K562 (cell line): ENCODE measurements around the gene C1QBP. TPM values are rescaled to one million over a fixed set of nuclear protein-coding genes. Genes with fewer than 3 reads are reported as not detected.
A peak's percentile ranks its signal among the peaks of the same experiment; 100 is the strongest.

ENCODE experiments used
- ELF1 ChIP-seq: fragments of 200-800 bp; sonication (Bioruptor generic); IDR thresholded peaks from 2 replicates; pipeline ENCODE4 v1.6.1; 2016; ENCODE audit warnings: missing genetic modification characterization, missing compliant biosample characterization
- ETS1 ChIP-seq: conservative IDR thresholded peaks from 2 replicates; pipeline ENCODE4 v1.6.1; 2011; ENCODE audit warnings: low read depth, mild to moderate bottlenecking, low read length; ENCODE audit not compliant: control insufficient read depth
- HEY1 ChIP-seq: fragments of 250-450 bp; sonication (Bioruptor Pico); IDR thresholded peaks from 2 replicates; pipeline ENCODE4 v1.5.0; 2020; ENCODE audit warnings: mild to moderate bottlenecking, moderate library complexity, borderline replicate concordance
- MTA3 ChIP-seq: fragments of 450-650 bp; formaldehyde crosslinking; IDR thresholded peaks from 2 replicates; pipeline ENCODE4 v1.6.1; 2017; ENCODE audit warnings: mild to moderate bottlenecking, borderline replicate concordance
- NR2C1 ChIP-seq, 2 experiments: fragments of 450-650 bp; IDR thresholded peaks; 2 replicates each; pipeline ENCODE4 v1.6.1; 2017; ENCODE audit warnings: mild to moderate bottlenecking in 2 of 2, antibody characterized with exemption in 1 of 2, inconsistent platforms in 1 of 2, missing compliant biosample characterization in 1 of 2, missing genetic modification characterization in 1 of 2
- SAP30 ChIP-seq: fragments of 200-600 bp; sonication (generic); IDR thresholded peaks from 2 replicates; pipeline ENCODE4 v1.6.1; 2012; ENCODE audit warnings: borderline replicate concordance, low read depth, mild to moderate bottlenecking, moderate library complexity, low read length, control low read depth, inconsistent platforms; ENCODE audit not compliant: insufficient read depth, poor library complexity, severe bottlenecking
- SIN3A ChIP-seq, 2 experiments: fragments of 150-350 bp in 1 of 2; IDR thresholded peaks; 2 replicates each; pipeline ENCODE4 v1.6.1; 2011 to 2016; ENCODE audit warnings: borderline replicate concordance in 2 of 2, low read depth in 2 of 2, low read length in 2 of 2, mild to moderate bottlenecking in 2 of 2, moderate library complexity in 2 of 2; ENCODE audit not compliant: control insufficient read depth in 1 of 2
- SUPT5H ChIP-seq: fragments of 450-650 bp; IDR thresholded peaks from 2 replicates; pipeline ENCODE4 v1.6.1; 2016
- TEAD1 ChIP-seq, 2 experiments: fragments of 450-650 bp in 1 of 2; sonication (generic) in 1 of 2; formaldehyde crosslinking; IDR thresholded peaks; 2 replicates each; pipeline versions ENCODE4 v1.4.0 to v1.8.0; 2020 to 2022; ENCODE audit warnings: mild to moderate bottlenecking in 2 of 2, missing genetic modification reagents in 1 of 2
- VEZF1 ChIP-seq: fragments of 200-800 bp; sonication (Bioruptor generic); IDR thresholded peaks from 2 replicates; pipeline ENCODE4 v1.6.1; 2017; ENCODE audit warnings: missing genetic modification characterization, missing compliant biosample characterization
- ZFX ChIP-seq: sonication (generic); formaldehyde crosslinking; IDR thresholded peaks from 2 replicates; pipeline ENCODE4 v1.8.0; 2022; ENCODE audit warnings: mild to moderate bottlenecking, missing genetic modification reagents, moderate library complexity
- ZNF354B ChIP-seq: fragments of 250-450 bp; sonication (Bioruptor Pico); IDR thresholded peaks from 2 replicates; pipeline ENCODE4 v1.4.0; 2020
- ZNF512 ChIP-seq: IDR thresholded peaks from 2 replicates; pipeline ENCODE4 v1.6.1; 2016; ENCODE audit warnings: missing genetic modification characterization, missing compliant biosample characterization
- ZNF79 ChIP-seq: fragments of 250-450 bp; sonication (Bioruptor Pico); IDR thresholded peaks from 2 replicates; pipeline ENCODE4 v1.4.0; 2020; ENCODE audit warnings: low read depth, mild to moderate bottlenecking, moderate library complexity
- polyA plus RNA-seq, 8 experiments: library from polyadenylated mRNA; depleted of rRNA in 4 of 8; stranded (reverse) in 5 of 8; unstranded in 3 of 8; fragments of >200 nt; fragmentation: Nextera tagmentation in 2 of 8; fragmentation: Illumina TruSeq in 1 of 8; extraction: Ambion mirVana in 2 of 8; extraction: Trizol in 1 of 8; gene quantifications; 2 replicates each; pipeline versions ENCODE4 v1.2.1 to v1.2.3, GENCODE V29; 2011 to 2014; ENCODE audit warnings: inconsistent platforms in 1 of 8, missing spikeins in 1 of 8
- total RNA-seq, 7 experiments: library from RNA; depleted of rRNA in 6 of 7; stranded (reverse); fragments of >200 nt in 6 of 7; fragmentation: Illumina TruSeq in 2 of 7; extraction: Trizol in 2 of 7; gene quantifications; 2 replicates each; pipeline versions ENCODE4 v1.2.1 to v1.2.3, GENCODE V29; 2011 to 2021; ENCODE audit warnings: low replicate concordance in 1 of 7
- TF ChIP-seq, protein P1 (sequence below), 3 experiments: fragments of 200-800 bp in 1 of 3; fragments of 250-450 bp in 1 of 3; fragments of 450-650 bp in 1 of 3; sonication (Bioruptor Pico) in 1 of 3; sonication (Bioruptor generic) in 1 of 3; formaldehyde crosslinking in 1 of 3; IDR thresholded peaks; 2 replicates each; pipeline versions ENCODE4 v1.6.1 to v1.8.0; 2016 to 2022; ENCODE audit warnings: mild to moderate bottlenecking in 2 of 3, missing genetic modification characterization in 2 of 3, missing compliant biosample characterization in 1 of 3, moderate library complexity in 1 of 3

C1QBP gene
- total and polyA plus RNA-seq, 9 of the 15 experiments (the other 6 are each of a cell fraction or from before 2014, with no cell fraction given) = 90.7 to 665 (median 414) TPM

DNA sequence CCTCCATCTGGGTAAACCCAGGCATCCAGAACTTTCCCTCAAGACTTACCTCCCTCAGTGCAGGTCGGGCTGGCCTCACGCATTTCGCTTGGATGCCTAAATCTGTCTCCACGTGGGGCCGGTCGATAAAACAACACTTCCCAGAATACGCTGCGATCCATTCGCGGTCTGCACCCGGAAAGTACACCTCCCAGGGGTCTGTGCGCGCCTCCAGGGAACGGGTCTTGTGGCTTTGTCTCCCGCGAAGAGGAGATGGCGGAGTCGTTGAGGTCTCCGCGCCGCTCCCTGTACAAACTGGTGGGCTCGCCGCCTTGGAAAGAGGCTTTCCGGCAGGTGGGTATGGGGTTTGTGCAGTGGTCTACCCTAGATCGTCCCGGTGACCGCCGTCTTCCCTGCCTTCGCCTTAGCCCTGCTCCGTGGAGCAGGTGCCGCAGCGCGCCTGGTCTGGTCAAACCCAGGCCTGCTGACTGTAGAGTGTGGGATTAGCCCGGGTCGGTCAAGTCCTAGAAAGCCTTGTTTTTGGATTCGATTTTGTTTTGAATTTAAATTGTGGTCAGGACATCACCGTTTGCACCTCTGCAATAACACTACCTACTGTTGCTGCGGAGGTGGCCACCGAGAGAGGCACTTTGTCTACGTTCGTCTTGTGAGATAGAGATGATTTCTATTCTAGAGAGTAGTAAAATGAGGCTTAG lies 18.8 kb downstream of the C1QBP start, which contains the start of gene RPAIN (continued):
- no peak; the same call in 1 of the 2 replicates for TF ChIP-seq NR2C1 (IDR thresholded peaks at IDR 0.05)
- peak; percentile 28; the same call in 1 of the 2 replicates for TF ChIP-seq NR2C1 (tag; IDR thresholded peaks at IDR 0.05)
- TF ChIP-seq ELF1 (tag) = peak; percentile 78
- peak; percentile 71 for TF ChIP-seq SAP30
- TF ChIP-seq HEY1 (CRISPR knock-in tag) = no peak
- no peak for TF ChIP-seq ZNF354B (CRISPR knock-in tag)
- TF ChIP-seq, protein P1, sequence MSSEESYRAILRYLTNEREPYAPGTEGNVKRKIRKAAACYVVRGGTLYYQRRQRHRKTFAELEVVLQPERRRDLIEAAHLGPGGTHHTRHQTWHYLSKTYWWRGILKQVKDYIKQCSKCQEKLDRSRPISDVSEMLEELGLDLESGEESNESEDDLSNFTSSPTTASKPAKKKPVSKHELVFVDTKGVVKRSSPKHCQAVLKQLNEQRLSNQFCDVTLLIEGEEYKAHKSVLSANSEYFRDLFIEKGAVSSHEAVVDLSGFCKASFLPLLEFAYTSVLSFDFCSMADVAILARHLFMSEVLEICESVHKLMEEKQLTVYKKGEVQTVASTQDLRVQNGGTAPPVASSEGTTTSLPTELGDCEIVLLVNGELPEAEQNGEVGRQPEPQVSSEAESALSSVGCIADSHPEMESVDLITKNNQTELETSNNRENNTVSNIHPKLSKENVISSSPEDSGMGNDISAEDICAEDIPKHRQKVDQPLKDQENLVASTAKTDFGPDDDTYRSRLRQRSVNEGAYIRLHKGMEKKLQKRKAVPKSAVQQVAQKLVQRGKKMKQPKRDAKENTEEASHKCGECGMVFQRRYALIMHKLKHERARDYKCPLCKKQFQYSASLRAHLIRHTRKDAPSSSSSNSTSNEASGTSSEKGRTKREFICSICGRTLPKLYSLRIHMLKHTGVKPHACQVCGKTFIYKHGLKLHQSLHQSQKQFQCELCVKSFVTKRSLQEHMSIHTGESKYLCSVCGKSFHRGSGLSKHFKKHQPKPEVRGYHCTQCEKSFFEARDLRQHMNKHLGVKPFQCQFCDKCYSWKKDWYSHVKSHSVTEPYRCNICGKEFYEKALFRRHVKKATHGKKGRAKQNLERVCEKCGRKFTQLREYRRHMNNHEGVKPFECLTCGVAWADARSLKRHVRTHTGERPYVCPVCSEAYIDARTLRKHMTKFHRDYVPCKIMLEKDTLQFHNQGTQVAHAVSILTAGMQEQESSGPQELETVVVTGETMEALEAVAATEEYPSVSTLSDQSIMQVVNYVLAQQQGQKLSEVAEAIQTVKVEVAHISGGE (CRISPR knock-in tag; IDR thresholded peaks at IDR 0.05) = peak in 1 of 3 experiments; percentile 59; a peak in 1 of 6 replicates
- TF ChIP-seq MTA3 = no peak
- no peak for TF ChIP-seq ZNF512 (tag)
- TF ChIP-seq SIN3A (IDR thresholded peaks at IDR 0.05; ENCODE audit: borderline replicate concordance in 2 of 2, control insufficient read depth in 1 of 2, low read depth in 2 of 2, low read length in 2 of 2) = peak; percentile 76 to 90; a peak in 2 of 4 replicates
- TF ChIP-seq TEAD1 (CRISPR knock-in tag; IDR thresholded peaks at IDR 0.05) = peak in 1 of 2 experiments; percentile 49; a peak in 1 of 4 replicates
- TF ChIP-seq ZFX (CRISPR knock-in tag) = peak; percentile 64
- peak; percentile 54 for TF ChIP-seq SUPT5H
- TF ChIP-seq ZNF79 (CRISPR knock-in tag) = no peak
- TF ChIP-seq VEZF1 = 0 out of 2 replicates have a peak, but pooled peaks have one; percentile 1
- TF ChIP-seq ETS1 = 0 out of 2 replicates have a peak, but pooled peaks have one; percentile 38
